IMR-90 (cell line): ENCODE measurements around the gene MBTPS1.

Experiments used
- POLR2A ChIP-seq: IDR thresholded peaks from 2 replicates; pipeline ENCODE4 v1.6.1; 2012; ENCODE audit warnings: mild to moderate bottlenecking, low read depth, low read length
- TF ChIP-seq, protein P1 (sequence below): conservative IDR thresholded peaks from 2 replicates; pipeline ENCODE4 v1.5.1; 2012; ENCODE audit warnings: mild to moderate bottlenecking, low read depth, low read length, improper control_type of control experiment

- TF ChIP-seq, protein P1, sequence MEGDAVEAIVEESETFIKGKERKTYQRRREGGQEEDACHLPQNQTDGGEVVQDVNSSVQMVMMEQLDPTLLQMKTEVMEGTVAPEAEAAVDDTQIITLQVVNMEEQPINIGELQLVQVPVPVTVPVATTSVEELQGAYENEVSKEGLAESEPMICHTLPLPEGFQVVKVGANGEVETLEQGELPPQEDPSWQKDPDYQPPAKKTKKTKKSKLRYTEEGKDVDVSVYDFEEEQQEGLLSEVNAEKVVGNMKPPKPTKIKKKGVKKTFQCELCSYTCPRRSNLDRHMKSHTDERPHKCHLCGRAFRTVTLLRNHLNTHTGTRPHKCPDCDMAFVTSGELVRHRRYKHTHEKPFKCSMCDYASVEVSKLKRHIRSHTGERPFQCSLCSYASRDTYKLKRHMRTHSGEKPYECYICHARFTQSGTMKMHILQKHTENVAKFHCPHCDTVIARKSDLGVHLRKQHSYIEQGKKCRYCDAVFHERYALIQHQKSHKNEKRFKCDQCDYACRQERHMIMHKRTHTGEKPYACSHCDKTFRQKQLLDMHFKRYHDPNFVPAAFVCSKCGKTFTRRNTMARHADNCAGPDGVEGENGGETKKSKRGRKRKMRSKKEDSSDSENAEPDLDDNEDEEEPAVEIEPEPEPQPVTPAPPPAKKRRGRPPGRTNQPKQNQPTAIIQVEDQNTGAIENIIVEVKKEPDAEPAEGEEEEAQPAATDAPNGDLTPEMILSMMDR: no peak
- TF ChIP-seq POLR2A: no peak
These were observed 45.6 kb downstream of the MBTPS1 start for GRCh38 chr16:84071121-84071520.
